IPS DF 4.7 (cell line): ENCODE data around the gene LMBR1.

Experiments used
- DNase-seq: peaks from one replicate; pipeline ENCODE4 v3.0.0-alpha.2; 2013; ENCODE audit warnings: low spot score; ENCODE audit errors: extremely low read depth

Gene LMBR1

DNA sequence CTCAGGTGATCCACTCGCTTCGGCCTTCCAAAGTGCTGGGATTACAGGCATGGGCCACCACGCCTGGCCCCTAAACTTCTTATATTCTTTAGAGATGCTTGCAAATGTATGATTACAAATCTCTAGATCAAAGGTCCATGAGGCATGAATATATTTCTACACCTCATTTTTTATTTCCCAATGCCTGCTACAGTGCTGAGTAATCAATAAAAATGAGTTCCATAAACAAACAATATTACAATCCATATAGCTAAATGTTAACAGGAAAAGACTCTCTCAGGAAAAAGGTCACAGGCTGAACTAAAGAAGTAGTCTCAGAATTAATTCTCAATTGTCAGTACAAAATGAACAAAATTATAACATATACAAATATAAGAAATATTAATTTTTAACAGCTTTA, 90.8 kb downstream of the LMBR1 start:
- no peak for DNase-seq

- DNase-seq: no peak
Measured at GRCh38 chr7:156795415-156795814, 97.6 kb downstream of the LMBR1 start.

DNA sequence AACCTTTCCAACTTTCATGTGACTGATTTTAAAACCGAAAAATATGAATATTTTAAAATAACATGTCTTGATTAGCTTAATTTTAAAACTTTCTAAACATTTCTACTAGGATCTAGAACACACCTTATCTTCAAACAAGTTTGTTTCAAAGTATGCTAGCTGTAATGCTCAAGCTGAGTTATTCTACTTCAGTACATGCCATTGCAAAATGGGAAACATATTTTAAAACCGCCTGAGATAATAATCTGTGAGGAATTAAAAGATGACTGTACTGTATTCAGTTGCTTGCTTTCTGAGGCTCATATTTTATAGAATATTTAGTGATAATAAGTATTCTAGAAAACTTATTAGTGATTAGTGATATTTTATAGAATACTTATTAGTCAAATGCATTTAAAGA, 99.6 kb downstream of the LMBR1 start:
- DNase-seq: no peak

GRCh38 chr7:156792611-156793010, 100.4 kb downstream of the LMBR1 start:
- no peak for DNase-seq

GRCh38 chr7:156791241-156791640, 101.7 kb downstream of the LMBR1 start:
- DNase-seq: no peak

DNA sequence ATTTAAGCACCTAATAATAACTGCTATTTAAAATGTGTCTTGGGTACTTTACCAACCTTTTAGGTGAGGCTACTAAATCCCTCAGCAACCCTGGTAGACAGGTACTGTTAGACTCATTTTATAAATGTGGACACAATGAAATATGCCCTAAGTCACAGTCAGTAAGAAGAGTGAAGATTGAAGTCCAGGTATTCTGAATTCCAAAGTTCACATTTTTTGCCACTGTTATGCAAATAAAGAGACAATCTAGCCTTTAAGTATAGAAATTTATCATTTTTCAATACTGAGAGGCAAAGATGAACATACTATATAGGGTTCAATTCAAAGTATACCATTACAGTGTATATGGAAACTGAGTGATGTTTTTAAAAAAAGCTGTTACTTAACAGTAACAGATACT, 102.7 kb downstream of the LMBR1 start:
- DNase-seq: no peak

GRCh38 chr7:156785998-156786543, 106.9 kb downstream of the LMBR1 start:
- no peak for DNase-seq

GRCh38 chr7:156783864-156784263, 109.1 kb downstream of the LMBR1 start:
- no peak for DNase-seq

DNA sequence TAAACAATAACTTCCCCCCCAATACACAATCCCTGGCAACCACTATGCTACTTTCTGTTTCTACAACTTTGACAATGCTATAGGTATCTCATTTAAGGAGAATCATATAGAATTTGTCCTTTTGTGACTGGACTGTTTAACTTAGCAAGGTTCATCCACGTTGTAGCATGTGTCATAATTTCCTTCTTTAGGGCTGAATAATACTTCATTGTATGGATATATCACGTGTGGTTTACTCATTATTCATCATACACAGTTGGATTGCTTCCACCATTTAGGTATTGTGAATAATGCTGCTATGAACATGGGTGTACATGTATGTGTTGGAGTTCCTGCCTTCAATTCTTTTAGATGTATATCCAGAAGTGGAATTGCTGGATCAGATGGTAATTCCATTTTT, 111.0 kb downstream of the LMBR1 start:
- no peak for DNase-seq

DNA sequence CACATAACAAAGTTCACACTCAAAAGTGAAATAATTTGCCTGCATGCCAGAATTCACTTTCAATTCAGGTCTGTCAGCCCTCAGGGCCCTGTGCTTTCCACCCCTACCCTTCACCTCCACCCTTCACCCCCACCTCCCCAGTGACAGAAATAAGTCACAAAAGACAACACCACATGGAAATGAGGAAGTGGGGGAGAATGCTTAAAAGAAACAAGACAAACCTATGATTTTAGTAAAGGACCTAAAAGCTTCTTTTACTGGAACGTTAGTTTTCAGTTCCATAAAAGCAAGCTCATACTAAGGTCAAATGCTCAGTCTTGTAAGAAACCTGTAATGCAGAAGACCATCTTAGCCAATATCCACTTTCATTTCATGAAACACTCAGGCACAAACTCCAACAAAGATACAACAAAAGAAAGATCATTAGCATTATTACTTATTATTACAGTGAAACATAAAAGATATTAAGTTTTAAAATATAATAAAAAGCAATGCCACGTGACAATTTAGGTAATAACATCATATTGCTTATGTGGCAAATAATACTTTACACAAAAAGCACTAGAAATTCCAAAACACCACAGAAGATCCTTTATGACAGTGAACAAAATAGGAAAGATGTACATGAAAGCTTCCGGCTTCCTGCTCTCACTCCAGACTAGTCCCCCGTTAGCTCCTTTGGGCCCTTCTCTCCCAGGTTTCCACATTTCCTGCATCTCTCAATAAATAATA, 112.1 kb downstream of the LMBR1 start:
- DNase-seq: no peak

- no peak for DNase-seq
Measured at GRCh38 chr7:156778668-156779067, 114.3 kb downstream of the LMBR1 start.

DNA sequence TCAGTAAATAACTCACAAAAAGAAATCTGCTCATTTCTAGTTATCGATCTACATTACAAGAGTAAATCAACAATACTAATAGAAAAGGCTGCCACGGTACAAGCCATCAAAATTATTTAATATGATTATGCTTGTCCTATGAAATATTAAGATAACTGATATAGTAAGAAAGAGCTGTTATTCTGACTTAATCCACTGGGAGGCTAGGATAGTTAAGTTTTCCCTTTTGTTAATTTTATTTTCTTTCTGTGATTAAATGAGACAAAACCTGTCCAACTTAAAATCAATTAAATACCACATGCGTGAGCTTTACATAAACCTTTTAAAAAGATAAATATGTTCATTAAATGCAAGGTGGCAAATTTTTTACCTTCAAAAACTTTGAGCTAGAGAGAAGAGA, 114.8 kb downstream of the LMBR1 start:
- DNase-seq: no peak

GRCh38 chr7:156777364-156778069, 115.5 kb downstream of the LMBR1 start:
- DNase-seq: no peak

GRCh38 chr7:156776527-156776926, 116.5 kb downstream of the LMBR1 start:
- DNase-seq: no peak

DNA sequence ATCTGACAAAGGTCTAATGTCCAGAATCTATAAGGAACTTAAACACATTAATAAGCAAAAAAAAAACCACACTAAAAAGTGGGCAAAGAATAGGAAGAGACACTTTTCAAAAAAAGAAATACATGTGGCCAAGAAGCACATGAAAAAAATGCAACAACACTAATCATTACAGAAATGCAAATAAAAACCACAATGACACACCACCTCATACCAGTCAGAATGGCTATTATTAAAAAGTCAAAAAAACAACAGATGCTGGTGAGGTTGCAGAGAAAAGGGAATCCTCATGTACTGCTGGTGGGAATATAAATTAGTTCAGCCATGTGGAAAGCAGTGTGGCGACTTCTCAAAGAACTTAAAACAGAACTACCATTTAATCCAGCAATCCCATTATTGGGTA, 119.0 kb downstream of the LMBR1 start:
- DNase-seq: no peak

DNA sequence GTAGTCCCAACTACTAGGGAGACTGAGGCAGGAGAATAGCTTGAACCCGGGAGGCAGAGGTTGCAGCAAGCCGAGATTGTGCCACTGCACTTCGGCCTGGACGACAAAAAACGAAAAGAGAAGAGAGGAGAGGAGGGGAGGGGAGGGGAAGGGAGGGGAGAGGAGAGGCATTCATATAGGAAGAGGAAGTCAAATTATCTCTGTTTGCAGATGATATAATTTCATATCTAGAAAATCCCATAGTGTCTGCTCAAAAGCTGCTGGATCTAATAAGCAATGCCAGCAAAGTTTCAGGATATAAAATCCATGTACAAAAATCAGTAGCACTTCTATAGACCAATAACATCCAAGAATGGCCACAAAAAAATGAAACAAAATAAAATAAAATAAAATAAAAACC, 120.3 kb downstream of the LMBR1 start:
- no peak for DNase-seq

DNA sequence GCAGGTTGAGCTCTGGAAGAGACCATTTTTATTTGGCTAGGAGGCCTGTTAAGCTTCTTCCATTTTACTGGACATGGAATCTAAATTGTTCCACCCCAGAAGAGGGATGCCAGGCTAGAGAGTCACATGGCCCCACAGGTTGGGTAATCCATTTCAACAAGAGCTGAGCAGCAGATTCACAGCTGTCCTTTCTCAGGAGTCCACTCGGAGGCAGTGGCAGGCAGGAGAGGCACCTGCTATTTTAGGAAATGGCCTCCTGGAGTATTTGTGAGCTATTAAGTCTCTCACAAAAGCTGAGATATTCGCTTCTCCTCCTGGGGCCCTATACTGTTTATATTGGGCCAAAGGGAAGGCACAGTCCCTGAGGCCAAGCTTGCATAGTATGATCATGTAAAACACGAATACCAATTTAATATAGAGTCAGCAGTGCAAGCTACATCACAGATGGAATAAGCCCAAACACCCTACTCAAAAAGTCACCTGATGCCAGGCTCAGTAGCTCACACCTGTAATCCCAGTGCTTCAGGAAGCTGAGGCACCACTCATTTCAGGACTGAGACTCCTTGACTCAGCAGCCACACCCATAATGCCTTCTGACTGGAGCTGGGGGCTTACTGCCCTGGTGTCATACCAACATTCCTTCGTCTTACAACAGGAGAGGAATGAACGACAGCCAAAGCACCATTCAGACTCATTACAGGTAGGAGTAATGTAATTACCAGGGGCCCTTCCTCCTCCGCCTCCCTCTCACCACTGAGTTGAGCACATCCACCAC, 124.1 kb downstream of the LMBR1 start:
- no peak for DNase-seq

DNA sequence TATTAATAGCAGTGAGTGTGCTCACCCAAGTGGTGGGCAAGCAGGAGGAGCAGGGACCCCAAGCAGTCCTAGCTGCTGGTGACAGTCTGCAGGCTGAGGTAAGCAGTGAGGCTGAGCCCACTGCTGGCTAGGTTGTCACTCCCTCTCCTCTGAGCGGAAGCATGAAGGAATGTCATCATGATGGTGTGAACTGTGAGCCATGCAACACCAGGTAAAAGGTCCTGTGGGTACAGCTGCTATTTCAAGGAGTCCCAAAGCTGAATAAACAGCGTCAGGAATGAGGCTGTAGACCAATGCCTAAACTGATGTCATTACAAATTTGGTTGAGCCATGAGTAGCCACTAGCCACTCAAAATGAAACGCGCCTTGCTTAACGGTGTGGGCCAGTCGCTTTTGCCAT, 126.3 kb downstream of the LMBR1 start:
- DNase-seq: no peak

- no peak for DNase-seq
Measured at GRCh38 chr7:156765901-156766656, 126.9 kb downstream of the LMBR1 start.

DNA sequence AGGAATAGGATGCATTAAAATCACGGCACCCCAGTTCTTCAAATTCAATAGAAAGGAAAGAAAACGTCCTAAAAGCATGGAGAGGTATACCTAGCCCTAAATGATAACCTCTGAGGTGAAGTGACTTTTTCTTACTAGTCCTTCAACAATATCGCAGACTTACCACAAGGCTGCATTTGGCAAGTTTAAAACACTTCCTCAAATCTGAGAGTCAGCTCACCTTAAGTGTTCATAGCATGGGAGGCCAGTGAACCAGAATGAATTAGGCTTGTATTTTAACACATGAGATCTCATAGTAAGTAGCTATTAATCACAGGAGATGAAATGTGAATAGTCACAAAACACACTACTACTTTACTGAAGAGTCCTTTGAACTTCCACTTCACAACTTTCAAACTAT, 128.2 kb downstream of the LMBR1 start:
- no peak for DNase-seq

DNA sequence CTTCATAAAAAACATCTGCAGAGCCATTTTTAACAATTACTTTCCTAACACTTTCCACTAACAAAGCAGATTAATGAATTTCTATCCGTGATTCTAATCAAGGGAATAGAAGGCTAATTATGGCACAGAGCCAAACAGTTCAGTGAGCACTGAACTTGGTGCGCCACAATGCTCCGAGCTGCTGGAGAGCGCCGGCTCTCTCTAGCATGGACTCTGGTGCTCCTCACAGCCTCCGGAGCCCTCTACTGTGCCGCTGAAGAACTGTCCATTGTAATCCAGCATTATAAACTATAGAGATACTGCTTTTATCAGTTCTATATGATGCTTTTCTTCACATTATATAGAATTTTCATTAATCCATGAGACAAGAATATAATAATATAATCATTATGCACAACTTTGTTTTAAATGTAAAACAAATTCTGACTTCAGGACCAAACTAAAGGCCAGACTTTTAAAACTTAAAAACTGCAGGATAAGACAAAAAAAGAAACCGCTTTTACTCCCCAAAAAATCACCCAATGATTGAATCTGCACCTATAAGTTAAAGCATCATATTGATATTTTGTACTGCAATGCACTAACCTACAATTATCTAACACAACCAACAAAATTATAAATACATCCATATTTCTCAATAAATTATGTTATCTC, 128.8 kb downstream of the LMBR1 start:
- DNase-seq: no peak
